B cell (primary cell): ENCODE results near the gene ABCC9. TPM values are rescaled to one million over a fixed set of nuclear protein-coding genes. Genes with fewer than 3 reads are reported as not detected.

Source experiments
- ATAC-seq: fragments of 200-7000 bp; cut with Tn5 transposase; one replicate; pipeline ENCODE4 v1.10.0; 2021; ENCODE audit warnings: low read depth, mild to moderate bottlenecking, moderate number of reproducible peaks, moderate library complexity
- CTCF ChIA-PET: fragments of 350-600 bp; sonication (Branson Sonifier 250); formaldehyde crosslinking; loops from one replicate; lab custom pipeline; 2021; ENCODE audit warnings: antibody characterized with exemption, inconsistent platforms; lab: Charles Lee
- POLR2A ChIA-PET: fragments of 350-600 bp; sonication (Branson Sonifier 250); formaldehyde crosslinking; loops from one replicate; lab custom pipeline; 2021; ENCODE audit warnings: antibody characterized with exemption; lab: Charles Lee
- DNase-seq: peaks from one replicate; pipeline ENCODE4 v3.0.0; 2013
- H2AFZ ChIP-seq: 2 replicates; pipeline ENCODE4 v1.6.1; 2012; ENCODE audit warnings: mild to moderate bottlenecking, low read depth, low read length; ENCODE audit not compliant: insufficient read depth, poor library complexity, severe bottlenecking
- H3K27ac ChIP-seq, 2 donors: 1 replicate in 1 of 2; 2 replicates in 1 of 2; pipeline ENCODE4 v1.5.1; 2012 to 2013; ENCODE audit warnings: low read length in 2 of 2, mild to moderate bottlenecking in 2 of 2, moderate library complexity in 1 of 2
- H3K27me3 ChIP-seq, 4 experiments: fragments of 200-600 bp in 1 of 4; sonication (generic) in 1 of 4; replicated peaks in 1 of 4; 1 replicate in 2 of 4; 2 replicates in 2 of 4; pipeline versions ENCODE4 v1.6.1 to v1.7.0; 2013 to 2016; ENCODE audit warnings: low read length in 3 of 4, mild to moderate bottlenecking in 2 of 4, mixed read lengths in 1 of 4, moderate library complexity in 1 of 4; ENCODE audit not compliant: insufficient read depth in 4 of 4, control insufficient read depth in 3 of 4; ENCODE audit errors: control extremely low read depth in 1 of 4
- H3K36me3 ChIP-seq, 2 experiments: replicated peaks in 1 of 2; 1 replicate in 1 of 2; 2 replicates in 1 of 2; pipeline versions ENCODE4 v1.6.1 to v1.7.1; 2013; ENCODE audit warnings: low read length in 1 of 2; ENCODE audit not compliant: insufficient read depth in 2 of 2, control insufficient read depth in 1 of 2; ENCODE audit errors: control extremely low read depth in 1 of 2, extremely low read depth in 1 of 2
- H3K4me1 ChIP-seq, 2 donors: fragments of 200-600 bp in 1 of 2; sonication (generic) in 1 of 2; 1 replicate in 1 of 2; 2 replicates in 1 of 2; pipeline versions ENCODE4 v1.5.1 to v1.6.1; 2013 to 2017; ENCODE audit warnings: low read length in 2 of 2; ENCODE audit not compliant: control insufficient read depth in 2 of 2, insufficient read depth in 2 of 2
- H3K4me2 ChIP-seq: replicated peaks from 2 replicates; pipeline ENCODE3; 2012; ENCODE audit warnings: mild to moderate bottlenecking, low read depth, low read length; ENCODE audit not compliant: poor library complexity, severe bottlenecking
- H3K4me3 ChIP-seq, 5 experiments: fragments of 200-600 bp in 1 of 5; sonication (generic) in 1 of 5; 1 replicate in 3 of 5; 2 replicates in 2 of 5; pipeline versions ENCODE4 v1.5.1 to v1.7.0; 2011 to 2016; ENCODE audit warnings: low read length in 4 of 5, mild to moderate bottlenecking in 4 of 5, low read depth in 2 of 5, control low read depth in 1 of 5, moderate library complexity in 1 of 5; ENCODE audit not compliant: insufficient read depth in 1 of 5; ENCODE audit errors: control extremely low read depth in 1 of 5, extremely low read depth in 1 of 5
- H3K79me2 ChIP-seq: fragments of 200-600 bp; sonication (generic); one replicate; pipeline ENCODE4 v1.6.0; 2016; ENCODE audit warnings: low read length; ENCODE audit not compliant: control insufficient read depth, insufficient read depth
- H3K9ac ChIP-seq: fragments of 200-600 bp; sonication (generic); 2 replicates; pipeline ENCODE4 v1.6.1; 2017; ENCODE audit warnings: mild to moderate bottlenecking, low read length, moderate library complexity
- H3K9me3 ChIP-seq, 3 donors: one replicate each; pipeline versions ENCODE4 v1.6.1 to v1.7.1; 2013; ENCODE audit warnings: low read length in 2 of 3; ENCODE audit not compliant: control insufficient read depth in 2 of 3, insufficient read depth in 1 of 3; ENCODE audit errors: control extremely low read depth in 1 of 3
- H4K20me1 ChIP-seq: 2 replicates; pipeline ENCODE4 v1.6.0; 2012; ENCODE audit warnings: mild to moderate bottlenecking, low read length; ENCODE audit not compliant: insufficient read depth, control insufficient read depth, poor library complexity, severe bottlenecking
- H3K27ac Mint-ChIP-seq: one replicate; pipeline ENCODE4 v1.8.0; 2021; ENCODE audit warnings: mixed read lengths
- H3K27me3 Mint-ChIP-seq: one replicate; pipeline ENCODE4 v1.8.0; 2021; ENCODE audit warnings: mixed read lengths
- H3K4me1 Mint-ChIP-seq: one replicate; pipeline ENCODE4 v1.8.0; 2021; ENCODE audit warnings: mixed read lengths
- H3K4me3 Mint-ChIP-seq: one replicate; pipeline ENCODE4 v1.8.0; 2021; ENCODE audit warnings: mixed read lengths
- H3K9me3 Mint-ChIP-seq: one replicate; pipeline ENCODE4 v1.8.0; 2022; ENCODE audit warnings: mixed read lengths; ENCODE audit not compliant: insufficient read depth
- EZH2 ChIP-seq: IDR thresholded peaks from 2 replicates; pipeline ENCODE4 v1.6.1; 2012; ENCODE audit warnings: borderline replicate concordance, low read depth, mild to moderate bottlenecking, moderate library complexity, low read length; ENCODE audit not compliant: insufficient read depth, poor library complexity, severe bottlenecking
- WGBS: methylation state at CpG from one replicate; pipeline ENCODE4 v1.1.5; 2013; ENCODE audit warnings: missing lambda C conversion rate; ENCODE audit not compliant: insufficient coverage; 5-methylcytosine and 5-hydroxymethylcytosine counted together
- intact Hi-C: fragments of 100-400 bp; cut with micrococcal nuclease; formaldehyde crosslinking; loops from one replicate; pipeline ENCODE4 v1.10.0; 2022
- polyA plus RNA-seq: library from polyadenylated mRNA; depleted of rRNA; stranded (reverse); fragments of >200 nt; gene quantifications from 2 replicates; pipeline ENCODE4 v1.2.3, GENCODE V29; 2012
- total RNA-seq, 2 donors: library from RNA; stranded (reverse); fragments of 120-200 nt in 1 of 2; gene quantifications; 1 replicate in 1 of 2; 2 replicates in 1 of 2; pipeline versions ENCODE4 v1.2.3 to v1.2.4, GENCODE V29; 2013 to 2022
- TF ChIP-seq, protein P1 (sequence below): fragments of 200-600 bp; IDR thresholded peaks from one replicate; pipeline ENCODE4 v1.8.0; 2022; ENCODE audit warnings: antibody characterized with exemption, mild to moderate bottlenecking

Gene ABCC9
- total and polyA plus RNA-seq, 2 donors (not counting 1 experiment from before 2014, with no cell fraction given), result not detected

DNA sequence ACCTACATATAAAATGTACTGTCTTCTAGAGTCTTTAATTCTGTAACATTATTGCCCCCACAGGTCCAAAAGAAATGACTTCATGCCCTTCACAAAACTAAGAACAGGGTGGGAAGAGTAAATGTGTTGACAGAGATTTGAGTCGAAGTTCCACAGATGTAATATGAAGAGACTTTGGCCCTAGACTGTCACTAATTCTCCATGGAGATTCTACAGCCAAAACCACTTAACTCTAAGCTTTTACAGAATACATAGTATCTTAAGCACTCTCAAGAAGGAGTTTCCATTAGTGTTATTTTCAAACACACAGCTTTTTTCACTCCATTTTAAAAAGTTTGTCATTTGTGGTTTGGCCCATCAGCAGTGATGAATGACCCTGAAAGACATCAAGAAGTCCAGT, 56.3 kb downstream of the ABCC9 start:
- intact Hi-C loops, result no loop called here
- Histone ChIP-seq H3K4me1 (no peaks in the 10 kb centered on the region), H3K4me3 (no peak overlapping the region), H2AFZ (no peak overlapping the region), H3K4me2 (no peak overlapping the region), H3K9ac (no peak overlapping the region), H3K79me2 (no peaks in the 10 kb centered on the region), H3K36me3 (no peaks in the 10 kb centered on the region), H3K9me3 (no peaks in the 10 kb centered on the region), H3K27me3 (no peaks in the 10 kb centered on the region), H4K20me1 (no peaks in the 10 kb centered on the region), H3K27ac (no peak overlapping the region)
- no CpG with 5 or more reads among the region's 1 CpG for WGBS
- no peak for ATAC-seq
- ChIA-PET CTCF (no interaction called here), POLR2A (no interaction called here)
- H3K9me3 Mint-ChIP-seq, result peaks cover 2% of the 10 kb centered on the region
- TF ChIP-seq, protein P1, sequence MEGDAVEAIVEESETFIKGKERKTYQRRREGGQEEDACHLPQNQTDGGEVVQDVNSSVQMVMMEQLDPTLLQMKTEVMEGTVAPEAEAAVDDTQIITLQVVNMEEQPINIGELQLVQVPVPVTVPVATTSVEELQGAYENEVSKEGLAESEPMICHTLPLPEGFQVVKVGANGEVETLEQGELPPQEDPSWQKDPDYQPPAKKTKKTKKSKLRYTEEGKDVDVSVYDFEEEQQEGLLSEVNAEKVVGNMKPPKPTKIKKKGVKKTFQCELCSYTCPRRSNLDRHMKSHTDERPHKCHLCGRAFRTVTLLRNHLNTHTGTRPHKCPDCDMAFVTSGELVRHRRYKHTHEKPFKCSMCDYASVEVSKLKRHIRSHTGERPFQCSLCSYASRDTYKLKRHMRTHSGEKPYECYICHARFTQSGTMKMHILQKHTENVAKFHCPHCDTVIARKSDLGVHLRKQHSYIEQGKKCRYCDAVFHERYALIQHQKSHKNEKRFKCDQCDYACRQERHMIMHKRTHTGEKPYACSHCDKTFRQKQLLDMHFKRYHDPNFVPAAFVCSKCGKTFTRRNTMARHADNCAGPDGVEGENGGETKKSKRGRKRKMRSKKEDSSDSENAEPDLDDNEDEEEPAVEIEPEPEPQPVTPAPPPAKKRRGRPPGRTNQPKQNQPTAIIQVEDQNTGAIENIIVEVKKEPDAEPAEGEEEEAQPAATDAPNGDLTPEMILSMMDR, result no peak
- no peak for TF ChIP-seq EZH2
- H3K27me3 Mint-ChIP-seq, result no peaks in the 10 kb centered on the region
- no peaks in the 10 kb centered on the region for H3K4me1 Mint-ChIP-seq
- H3K27ac Mint-ChIP-seq, result no peak overlapping the region
- no peak for DNase-seq
- no peak overlapping the region for H3K4me3 Mint-ChIP-seq

DNA sequence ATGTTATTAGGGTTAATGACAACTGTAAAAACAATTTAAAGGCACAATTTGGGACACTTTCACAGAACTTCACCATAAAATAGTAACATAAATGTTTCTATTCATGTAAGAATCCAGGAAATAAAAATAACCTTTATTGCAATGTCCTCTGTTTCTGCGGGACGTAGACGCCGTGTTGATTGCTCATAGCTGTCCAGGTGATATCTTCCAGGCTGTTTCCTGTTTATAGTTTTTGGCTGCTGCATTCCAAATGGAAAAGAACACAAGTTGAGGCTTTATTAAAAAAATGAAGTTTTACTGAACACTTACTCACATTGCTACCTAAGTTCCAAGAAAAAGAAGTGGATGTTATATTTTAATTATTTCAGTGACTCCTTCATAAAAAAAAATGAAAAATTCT, 58.6 kb downstream of the ABCC9 start:
- Histone ChIP-seq H3K79me2 (no peaks in the 10 kb centered on the region), H3K27me3 (no peaks in the 10 kb centered on the region), H3K4me1 (no peaks in the 10 kb centered on the region), H4K20me1 (no peaks in the 10 kb centered on the region), H3K9ac (no peak overlapping the region), H3K36me3 (no peaks in the 10 kb centered on the region), H3K4me2 (no peak overlapping the region), H3K9me3 (no peaks in the 10 kb centered on the region), H2AFZ (no peak overlapping the region), H3K4me3 (no peak overlapping the region), H3K27ac (no peak overlapping the region)
- Mint-ChIP-seq H3K4me3 (no peak overlapping the region), H3K27ac (no peak overlapping the region), H3K27me3 (no peaks in the 10 kb centered on the region), H3K4me1 (no peaks in the 10 kb centered on the region), H3K9me3 (no peaks in the 10 kb centered on the region)
- intact Hi-C loops, result no loop called here
- DNase-seq, result no peak
- ChIA-PET POLR2A (no interaction called here), CTCF (no interaction called here)
- WGBS, result no CpG with 5 or more reads among the region's 4 CpGs
- TF ChIP-seq, protein P1, result no peak
- TF ChIP-seq EZH2, result no peak
- no peak for ATAC-seq
